H9 (cell line): ENCODE measurements around the gene GSS. TPM values are rescaled to one million over a fixed set of nuclear protein-coding genes. Genes with fewer than 3 reads are reported as not detected.

Source experiments
- DNase-seq: peaks from one replicate; pipeline ENCODE4 v3.0.0-alpha.2; 2017
- H2AFZ ChIP-seq: one replicate; pipeline ENCODE4 v1.6.1; 2013; ENCODE audit warnings: mild to moderate bottlenecking, low read length, control low read depth, moderate library complexity
- H2AK5ac ChIP-seq: 2 replicates; pipeline ENCODE4 v1.6.1; 2013; ENCODE audit warnings: low read length, control low read depth, mixed read lengths; ENCODE audit not compliant: insufficient read length
- H2BK120ac ChIP-seq: one replicate; pipeline ENCODE4 v1.6.1; 2013; ENCODE audit warnings: low read depth, mild to moderate bottlenecking, low read length, control low read depth, inconsistent platforms; ENCODE audit not compliant: poor library complexity, severe bottlenecking
- H2BK12ac ChIP-seq: 2 replicates; pipeline ENCODE4 v1.6.1; 2013; ENCODE audit warnings: low read length, control low read depth, mixed read lengths, low read depth; ENCODE audit not compliant: insufficient read length
- H2BK15ac ChIP-seq: 2 replicates; pipeline ENCODE4 v1.6.1; 2013; ENCODE audit warnings: low read depth, low read length, control low read depth
- H2BK20ac ChIP-seq: one replicate; pipeline ENCODE4 v1.6.1; 2013; ENCODE audit warnings: low read depth, mild to moderate bottlenecking, low read length, control low read depth, inconsistent platforms; ENCODE audit not compliant: poor library complexity, severe bottlenecking
- H2BK5ac ChIP-seq: 2 replicates; pipeline ENCODE4 v1.6.1; 2013; ENCODE audit warnings: low read length, control low read depth, mixed read lengths; ENCODE audit not compliant: insufficient read length
- H3K14ac ChIP-seq: 2 replicates; pipeline ENCODE4 v1.6.1; 2013; ENCODE audit warnings: low read length, control low read depth; ENCODE audit not compliant: insufficient read depth
- H3K18ac ChIP-seq: 2 replicates; pipeline ENCODE4 v1.6.1; 2013; ENCODE audit warnings: low read depth, mild to moderate bottlenecking, mixed read lengths, low read length, control low read depth; ENCODE audit not compliant: insufficient read length
- H3K23ac ChIP-seq: 2 replicates; pipeline ENCODE4 v1.6.1; 2013; ENCODE audit warnings: low read length, control low read depth, mixed read lengths, low read depth; ENCODE audit not compliant: insufficient read length
- H3K23me2 ChIP-seq: 2 replicates; pipeline ENCODE4 v1.6.1; 2013; ENCODE audit warnings: low read depth, mild to moderate bottlenecking, mixed read lengths, low read length, control low read depth; ENCODE audit not compliant: insufficient read length, poor library complexity, severe bottlenecking
- H3K27ac ChIP-seq: 2 replicates; pipeline ENCODE4 v1.5.1; 2013; ENCODE audit warnings: low read length, control low read depth, mixed read lengths, low read depth; ENCODE audit not compliant: insufficient read length
- H3K27me3 ChIP-seq: 2 replicates; pipeline ENCODE4 v1.6.1; 2013; ENCODE audit warnings: low read length, control low read depth, inconsistent platforms; ENCODE audit not compliant: insufficient read depth
- H3K4ac ChIP-seq: 2 replicates; pipeline ENCODE4 v1.6.1; 2013; ENCODE audit warnings: low read depth, mild to moderate bottlenecking, control low read depth, inconsistent platforms, low read length, moderate library complexity
- H3K4me1 ChIP-seq: 2 replicates; pipeline ENCODE4 v1.6.1; 2013; ENCODE audit warnings: low read length, control low read depth, inconsistent platforms; ENCODE audit not compliant: insufficient read depth
- H3K4me2 ChIP-seq: 2 replicates; pipeline ENCODE4 v1.6.1; 2013; ENCODE audit warnings: low read length, control low read depth, mixed read lengths; ENCODE audit not compliant: insufficient read length, insufficient read depth
- H3K56ac ChIP-seq: 2 replicates; pipeline ENCODE4 v1.6.1; 2013; ENCODE audit warnings: low read depth, mild to moderate bottlenecking, mixed read lengths, low read length, control low read depth; ENCODE audit not compliant: insufficient read length
- H3K79me1 ChIP-seq: 2 replicates; pipeline ENCODE4 v1.6.1; 2013; ENCODE audit warnings: low read depth, mild to moderate bottlenecking, moderate library complexity, low read length, control low read depth, inconsistent platforms; ENCODE audit not compliant: insufficient read depth, poor library complexity, severe bottlenecking
- H3K79me2 ChIP-seq: 2 replicates; pipeline ENCODE4 v1.6.1; 2013; ENCODE audit warnings: low read length, control low read depth, inconsistent platforms; ENCODE audit not compliant: insufficient read depth
- H3K9ac ChIP-seq: 2 replicates; pipeline ENCODE4 v1.6.1; 2013; ENCODE audit warnings: low read length, control low read depth, mixed read lengths; ENCODE audit not compliant: insufficient read length; ENCODE audit errors: extremely low read depth
- H3K9me3 ChIP-seq: one replicate; pipeline ENCODE4 v1.6.1; 2013; ENCODE audit warnings: low read depth, low read length, inconsistent platforms; ENCODE audit not compliant: control insufficient read depth
- H3T11ph ChIP-seq: one replicate; pipeline ENCODE4 v1.6.1; 2013; ENCODE audit warnings: mild to moderate bottlenecking, low read length, control low read depth, inconsistent platforms
- H4K20me1 ChIP-seq: one replicate; pipeline ENCODE4 v1.6.1; 2013; ENCODE audit not compliant: control insufficient read depth, insufficient read length, insufficient read depth
- H4K5ac ChIP-seq: 2 replicates; pipeline ENCODE4 v1.6.1; 2013; ENCODE audit warnings: low read depth, mild to moderate bottlenecking, mixed read lengths, low read length, control low read depth; ENCODE audit not compliant: insufficient read length
- H4K8ac ChIP-seq: replicated peaks from 2 replicates; pipeline ENCODE4 v1.6.1; 2013; ENCODE audit warnings: low read length, control low read depth, mixed read lengths, low read depth; ENCODE audit not compliant: insufficient read length
- H4K91ac ChIP-seq: 2 replicates; pipeline ENCODE4 v1.6.1; 2013; ENCODE audit warnings: low read depth, mild to moderate bottlenecking, moderate library complexity, mixed read lengths, low read length, control low read depth; ENCODE audit not compliant: insufficient read length
- H3K27ac Mint-ChIP-seq, 3 experiments: 2 replicates in 2 of 3; 3 replicates in 1 of 3; pipeline ENCODE4 v1.8.0; 2020 to 2021; ENCODE audit warnings: mixed read lengths in 3 of 3, mild to moderate bottlenecking in 1 of 3, moderate library complexity in 1 of 3
- H3K27me3 Mint-ChIP-seq: 2 replicates; pipeline ENCODE4 v1.8.0; 2021; ENCODE audit warnings: low read depth, mild to moderate bottlenecking, moderate library complexity, mixed read lengths
- H3K36me3 Mint-ChIP-seq, 3 experiments: 2 replicates in 2 of 3; 3 replicates in 1 of 3; pipeline ENCODE4 v1.8.0; 2020 to 2021; ENCODE audit warnings: low read depth in 3 of 3, mixed read lengths in 3 of 3; ENCODE audit not compliant: insufficient read depth in 1 of 3
- H3K4me1 Mint-ChIP-seq, 2 experiments: 2 replicates each; pipeline ENCODE4 v1.8.0; 2020; ENCODE audit warnings: mixed read lengths in 2 of 2
- H3K4me3 Mint-ChIP-seq, 2 experiments: 2 replicates in 1 of 2; 3 replicates in 1 of 2; pipeline ENCODE4 v1.8.0; 2020 to 2021; ENCODE audit warnings: mild to moderate bottlenecking in 2 of 2, mixed read lengths in 2 of 2, moderate library complexity in 1 of 2
- H3K9me3 Mint-ChIP-seq, 2 experiments: 2 replicates in 1 of 2; 3 replicates in 1 of 2; pipeline ENCODE4 v1.8.0; 2020; ENCODE audit warnings: mild to moderate bottlenecking in 2 of 2, mixed read lengths in 2 of 2, moderate library complexity in 1 of 2
- CTCF ChIP-seq: fragments of 200-600 bp; sonication (generic); conservative IDR thresholded peaks from 3 replicates; pipeline ENCODE4 v1.8.0; 2021; ENCODE audit warnings: antibody characterized with exemption, mild to moderate bottlenecking
- WGBS: extraction: QIAGEN DNeasy Blood & Tissue Kit; methylation state at CpG from one replicate; pipeline ENCODE4 v1.1.7; 2013; ENCODE audit warnings: missing lambda C conversion rate, low lambda C conversion rate, mixed read lengths; ENCODE audit not compliant: insufficient read length; ENCODE audit errors: extremely low coverage; 5-methylcytosine and 5-hydroxymethylcytosine counted together
- total RNA-seq: library from RNA; stranded (reverse); gene quantifications from 2 replicates; pipeline ENCODE4 v1.2.1, GENCODE V29; 2021

GSS gene
- total RNA-seq, 1 experiment from 2014 or later, result 48.5 TPM

GRCh38 chr20:34974246-34974645 lies 18.6 kb upstream of the GSS start:
- Mint-ChIP-seq H3K9me3 (peaks cover 0 to 2% of the 10 kb centered on the region in 2 experiments; a peak in 1 of 5 replicates), H3K27me3 (peaks cover 66% of the 10 kb centered on the region), H3K27ac (no peak overlapping the region), H3K4me1 (peaks cover 25 to 27% of the 10 kb centered on the region in 2 experiments), H3K36me3 (no peaks in the 10 kb centered on the region), H3K4me3 (no peak overlapping the region)
- Histone ChIP-seq H2BK20ac (no peak overlapping the region), H3K79me2 (no peaks in the 10 kb centered on the region), H3K23me2 (no peaks in the 10 kb centered on the region), H3K23ac (no peak overlapping the region), H3K4me1 (peaks cover 5% of the 10 kb centered on the region; the same call in 1 of the 2 replicates), H2AFZ (no peak overlapping the region), H2BK120ac (no peak overlapping the region), H2BK12ac (no peak overlapping the region), H4K5ac (no peak overlapping the region), H4K8ac (no peak overlapping the region), H2BK15ac (no peak overlapping the region), H2BK5ac (no peak overlapping the region), H3K4me2 (no peak overlapping the region), H3T11ph (no peak overlapping the region), H3K56ac (no peak overlapping the region), H3K18ac (no peak overlapping the region), H3K14ac (no peak overlapping the region), H3K9ac (no peak overlapping the region), H3K4ac (no peak overlapping the region), H3K9me3 (no peaks in the 10 kb centered on the region), H4K91ac (no peak overlapping the region), H3K27ac (no peak overlapping the region), H4K20me1 (no peaks in the 10 kb centered on the region), H3K79me1 (no peaks in the 10 kb centered on the region), H2AK5ac (no peak overlapping the region), H3K27me3 (no peaks in the 10 kb centered on the region)
- TF ChIP-seq CTCF, result no peak
- WGBS, result no CpG with 5 or more reads among the region's 4 CpGs
- DNase-seq, result no peak
